ENCODE data around the gene FAM240B.

GRCh38 chr9:38706493-38706892 lies 13.4 kb downstream of the FAM240B start:
- TF ChIP-seq POLR2A (IDR thresholded peaks at IDR 0.05), result no peak
- TF ChIP-seq, protein P1, sequence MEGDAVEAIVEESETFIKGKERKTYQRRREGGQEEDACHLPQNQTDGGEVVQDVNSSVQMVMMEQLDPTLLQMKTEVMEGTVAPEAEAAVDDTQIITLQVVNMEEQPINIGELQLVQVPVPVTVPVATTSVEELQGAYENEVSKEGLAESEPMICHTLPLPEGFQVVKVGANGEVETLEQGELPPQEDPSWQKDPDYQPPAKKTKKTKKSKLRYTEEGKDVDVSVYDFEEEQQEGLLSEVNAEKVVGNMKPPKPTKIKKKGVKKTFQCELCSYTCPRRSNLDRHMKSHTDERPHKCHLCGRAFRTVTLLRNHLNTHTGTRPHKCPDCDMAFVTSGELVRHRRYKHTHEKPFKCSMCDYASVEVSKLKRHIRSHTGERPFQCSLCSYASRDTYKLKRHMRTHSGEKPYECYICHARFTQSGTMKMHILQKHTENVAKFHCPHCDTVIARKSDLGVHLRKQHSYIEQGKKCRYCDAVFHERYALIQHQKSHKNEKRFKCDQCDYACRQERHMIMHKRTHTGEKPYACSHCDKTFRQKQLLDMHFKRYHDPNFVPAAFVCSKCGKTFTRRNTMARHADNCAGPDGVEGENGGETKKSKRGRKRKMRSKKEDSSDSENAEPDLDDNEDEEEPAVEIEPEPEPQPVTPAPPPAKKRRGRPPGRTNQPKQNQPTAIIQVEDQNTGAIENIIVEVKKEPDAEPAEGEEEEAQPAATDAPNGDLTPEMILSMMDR (IDR thresholded peaks at IDR 0.05 in 8 of 11, conservative IDR thresholded peaks at IDR 0.05 in 3 of 11), result no peak
- no peak for TF ChIP-seq POLR2AphosphoS5 (IDR thresholded peaks at IDR 0.05)

All from spleen (tissue), 7 donors.